GM19455 (cell line): ENCODE measurements around the gene CNTNAP2.

Experiments
- ATAC-seq: cut with Tn5 transposase; IDR thresholded peaks from one replicate; pipeline ENCODE4 v1.9.1; 2021; ENCODE audit not compliant: unreplicated experiment

Gene CNTNAP2

DNA sequence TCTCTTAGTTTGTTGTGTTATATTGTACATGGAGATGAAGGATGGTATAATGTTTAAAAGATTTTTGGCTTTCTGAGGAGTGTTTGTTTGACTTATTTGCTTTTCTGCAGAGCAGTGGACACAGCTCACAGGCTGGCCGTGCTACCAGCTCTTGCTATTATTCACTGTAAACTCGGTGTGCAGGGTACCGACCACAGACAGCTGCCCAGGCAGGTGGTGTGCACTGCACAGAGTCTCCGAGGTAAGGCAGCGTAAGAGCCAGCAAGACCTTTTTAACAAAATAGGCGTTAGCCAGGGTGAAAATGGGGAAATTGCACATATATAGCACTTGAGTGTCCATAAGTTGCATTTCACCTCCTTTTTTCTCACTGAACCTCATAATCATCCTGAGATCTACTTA is 438.0 kb downstream of the CNTNAP2 start:
- no peak for ATAC-seq

DNA sequence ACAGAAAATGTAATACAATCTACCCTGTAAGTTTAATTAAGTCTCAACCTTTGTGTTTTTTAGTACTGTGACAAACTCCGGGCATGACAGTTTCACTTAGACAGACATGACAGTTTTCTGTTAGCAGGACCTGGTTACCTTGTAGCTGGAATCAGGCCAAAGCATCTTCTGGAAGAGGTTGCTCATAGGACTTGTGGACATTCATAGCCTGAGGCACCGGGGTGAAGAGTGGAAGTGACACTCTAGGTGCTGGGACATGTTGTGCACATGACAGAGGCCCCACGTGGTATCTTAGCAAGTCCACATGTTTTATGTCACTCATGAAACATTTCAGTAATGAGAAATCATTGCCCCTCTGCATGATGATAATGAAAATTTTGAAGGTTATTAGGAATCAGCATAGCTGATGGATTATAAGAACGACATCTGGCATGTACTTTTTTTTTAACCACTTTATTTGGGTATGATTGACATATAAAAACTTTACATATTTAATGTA is 441.4 kb downstream of the CNTNAP2 start:
- no peak for ATAC-seq

DNA sequence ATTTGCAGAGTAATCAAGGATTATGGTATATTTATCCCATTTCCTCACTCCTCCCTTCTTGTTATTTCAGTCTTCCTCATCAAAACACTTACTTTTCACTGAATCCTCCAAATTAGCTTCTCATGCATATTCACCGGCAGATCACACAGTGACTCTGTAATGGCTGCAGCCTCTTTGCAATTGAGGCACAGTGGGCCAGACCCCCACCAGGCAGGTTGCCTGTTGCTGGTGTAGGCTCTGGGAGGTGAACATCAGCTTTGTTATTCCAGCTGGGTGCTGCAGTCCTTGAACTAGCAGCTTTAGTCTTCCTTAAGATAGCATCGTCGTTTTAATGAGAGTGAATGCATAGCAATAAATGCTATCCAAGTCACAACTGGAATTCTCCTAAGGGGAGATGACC is 449.3 kb downstream of the CNTNAP2 start:
- ATAC-seq, result no peak

DNA sequence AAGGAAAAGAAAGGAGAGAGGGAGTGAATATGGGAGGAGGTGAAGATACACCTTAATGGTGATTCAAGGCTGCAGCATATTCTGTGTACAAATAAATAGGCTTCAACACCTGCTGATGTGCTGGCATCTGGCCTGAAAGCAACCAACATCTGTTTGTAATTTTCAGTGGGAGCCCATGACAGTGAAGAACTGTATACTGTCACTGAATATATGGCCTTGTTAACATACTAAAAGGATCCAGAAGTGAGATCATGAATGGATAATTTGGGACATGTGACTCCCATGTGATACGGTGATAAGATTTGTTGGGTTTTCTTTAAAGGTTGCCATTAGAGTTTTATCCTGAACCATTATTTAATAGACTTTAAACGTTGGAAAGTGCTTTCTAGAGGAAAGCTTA is 459.3 kb downstream of the CNTNAP2 start:
- ATAC-seq, result no peak

DNA sequence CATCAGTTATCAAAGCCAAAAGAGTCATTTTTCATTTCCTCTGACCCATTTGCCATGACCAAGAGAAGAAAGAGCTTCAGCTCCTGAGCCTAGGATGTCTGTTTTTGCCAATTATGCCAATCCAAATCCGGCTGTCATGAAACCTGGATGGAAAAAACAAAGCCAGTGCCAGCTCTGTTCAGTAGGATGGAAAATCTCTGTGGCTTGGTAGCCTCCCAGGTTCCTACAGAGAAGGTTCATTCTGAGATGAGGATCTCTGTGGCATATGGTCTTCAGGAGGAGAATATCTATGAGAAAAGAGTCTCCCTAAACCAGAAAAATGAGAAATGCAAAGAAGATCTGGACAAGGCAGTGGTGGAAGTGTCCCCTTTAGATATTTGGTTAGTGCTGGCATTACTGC is 475.4 kb downstream of the CNTNAP2 start:
- ATAC-seq, result no peak

DNA sequence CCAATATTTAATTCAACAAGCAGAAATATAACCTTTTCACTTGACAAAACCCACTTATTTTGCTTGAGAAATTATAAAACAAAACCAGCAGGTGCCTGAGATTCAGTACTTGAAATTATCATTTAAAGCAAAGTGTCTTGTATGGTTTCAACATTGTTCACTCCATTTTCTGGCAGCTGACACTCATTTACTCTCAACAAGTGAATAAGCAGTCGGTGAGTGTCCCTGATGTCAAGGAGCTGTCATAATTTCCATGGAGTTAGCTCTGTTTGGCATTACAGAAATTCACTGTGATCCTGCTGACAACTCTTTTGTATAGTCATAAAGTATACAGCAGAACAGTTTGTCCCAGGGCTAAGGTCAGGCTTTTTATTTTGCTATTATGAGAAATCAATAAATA is 490.0 kb downstream of the CNTNAP2 start:
- ATAC-seq, result no peak

DNA sequence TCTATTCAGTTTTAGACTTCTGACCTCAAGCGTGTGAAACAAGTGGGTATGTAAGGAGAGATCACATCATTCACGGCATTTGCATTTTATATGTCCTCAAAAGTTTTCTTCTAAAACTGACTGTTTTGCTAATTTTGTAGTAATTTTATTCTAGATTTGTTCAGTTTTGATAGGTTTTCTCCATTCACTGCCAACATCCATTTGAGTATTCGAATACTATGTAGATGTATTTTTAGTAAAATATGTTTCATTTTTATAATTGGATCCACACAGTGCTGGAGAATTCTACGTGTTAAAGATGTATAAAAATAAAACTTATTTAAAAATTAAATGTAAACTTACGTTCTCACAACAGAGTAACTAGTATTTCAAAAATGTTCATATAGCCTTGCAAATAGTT is 503.0 kb downstream of the CNTNAP2 start:
- no peak for ATAC-seq

DNA sequence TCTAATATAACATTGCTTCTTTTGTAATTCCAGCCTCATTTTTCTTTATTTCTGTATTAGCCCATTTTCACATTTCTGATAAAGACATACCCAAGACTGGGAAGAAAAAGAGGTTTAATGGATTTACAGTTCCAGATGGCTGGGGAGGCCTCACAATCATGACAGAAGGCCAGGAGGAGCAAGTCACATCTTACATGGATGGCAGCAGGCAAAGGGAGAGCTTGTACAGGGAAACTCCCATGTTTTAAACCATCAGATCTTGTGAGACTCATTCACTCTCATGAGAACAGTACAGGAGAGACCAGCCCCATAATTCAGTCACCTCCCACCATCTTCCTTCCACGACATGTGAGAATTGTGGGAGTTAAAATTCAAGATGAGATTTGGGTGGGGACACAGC is 510.3 kb downstream of the CNTNAP2 start:
- no peak for ATAC-seq

DNA sequence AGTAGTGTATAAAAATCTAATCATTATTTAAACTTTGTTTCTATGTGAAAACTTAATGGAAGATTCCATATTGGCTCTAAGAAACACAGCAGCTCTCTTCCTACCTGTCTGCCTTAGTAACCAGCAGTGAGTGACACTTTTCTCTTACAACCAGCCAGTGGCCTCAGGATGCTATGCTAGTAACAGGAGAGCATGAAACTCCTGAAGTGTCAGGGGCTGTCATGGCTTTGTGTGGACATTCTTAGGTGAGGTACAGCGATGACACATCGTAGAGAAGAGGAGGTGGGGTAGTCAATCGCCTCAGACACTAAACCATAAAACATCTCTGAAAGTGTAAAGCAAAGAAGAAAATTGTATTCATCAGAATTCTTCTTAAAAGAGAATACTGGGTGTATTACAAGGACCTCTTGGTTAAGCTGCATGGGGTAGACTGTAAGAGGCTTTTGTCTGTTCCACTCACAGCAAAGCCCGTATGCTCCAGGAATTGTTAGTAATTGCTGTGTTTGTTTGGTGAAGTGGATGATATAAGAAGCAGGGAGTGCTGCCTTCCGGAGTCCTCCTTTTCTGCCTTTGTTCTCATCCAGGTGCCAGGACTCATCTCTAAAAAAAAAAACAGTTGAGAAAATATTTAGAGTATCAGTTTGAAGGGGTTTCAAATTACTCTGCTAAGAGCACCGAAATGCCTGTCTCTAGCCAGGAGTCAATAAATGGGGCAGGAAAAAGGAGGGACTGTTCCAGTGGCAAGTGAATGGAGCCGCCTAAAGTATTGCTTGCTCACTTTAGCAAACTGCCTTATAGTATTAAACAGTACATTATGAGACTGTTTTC is 518.8 kb downstream of the CNTNAP2 start:
- ATAC-seq, result no peak

DNA sequence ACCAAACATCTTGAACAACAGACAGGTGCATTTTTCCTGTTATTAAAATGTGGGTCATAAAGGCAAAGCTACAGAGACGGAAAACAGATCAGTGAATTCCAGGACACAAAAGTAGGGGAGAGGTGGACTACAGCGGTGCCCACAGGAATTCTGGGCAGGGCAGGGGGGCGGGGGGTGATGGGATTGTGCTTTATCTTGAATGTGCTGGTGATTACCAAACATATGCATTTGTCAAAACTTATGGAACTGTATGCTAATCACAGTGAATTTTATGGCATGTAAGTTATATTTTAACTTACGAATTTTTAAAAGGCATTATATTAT is 519.4 kb downstream of the CNTNAP2 start:
- ATAC-seq, result no peak

DNA sequence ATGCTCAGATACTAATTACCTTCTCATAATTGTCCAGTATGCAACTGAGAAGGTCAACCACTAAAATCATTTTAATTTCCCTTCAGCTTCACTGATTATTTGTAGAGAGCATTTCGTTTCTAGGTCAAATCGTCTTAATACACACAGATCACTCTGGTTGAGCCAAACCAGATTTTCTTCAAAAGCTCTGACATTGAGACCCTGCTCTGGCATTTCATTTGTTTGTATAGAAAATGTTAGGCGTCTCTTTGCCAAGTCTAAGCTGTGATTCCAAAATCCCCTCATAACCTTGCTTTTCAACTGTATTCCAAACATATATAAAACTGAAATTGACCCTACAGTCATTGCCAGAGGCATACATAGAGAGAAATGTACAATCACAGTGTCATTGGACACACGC is 520.0 kb downstream of the CNTNAP2 start:
- no peak for ATAC-seq

DNA sequence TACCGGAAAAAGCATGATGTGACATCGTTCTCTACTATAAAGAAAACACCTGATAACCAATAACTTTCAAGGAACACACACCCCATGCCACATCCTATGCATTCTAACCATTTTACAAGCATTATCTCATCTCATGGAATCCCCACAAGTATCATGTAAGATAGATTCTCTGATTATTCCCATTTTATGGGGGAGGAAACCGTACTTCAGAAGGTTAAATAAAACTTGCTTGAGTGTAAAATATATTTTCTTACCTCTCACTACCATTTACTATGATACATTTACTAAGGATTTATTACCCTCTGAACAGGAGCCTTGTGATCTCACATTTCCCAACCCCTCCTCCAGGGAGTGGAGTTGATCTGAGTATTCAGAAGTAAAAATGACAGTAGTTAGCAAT is 522.7 kb downstream of the CNTNAP2 start:
- no peak for ATAC-seq

DNA sequence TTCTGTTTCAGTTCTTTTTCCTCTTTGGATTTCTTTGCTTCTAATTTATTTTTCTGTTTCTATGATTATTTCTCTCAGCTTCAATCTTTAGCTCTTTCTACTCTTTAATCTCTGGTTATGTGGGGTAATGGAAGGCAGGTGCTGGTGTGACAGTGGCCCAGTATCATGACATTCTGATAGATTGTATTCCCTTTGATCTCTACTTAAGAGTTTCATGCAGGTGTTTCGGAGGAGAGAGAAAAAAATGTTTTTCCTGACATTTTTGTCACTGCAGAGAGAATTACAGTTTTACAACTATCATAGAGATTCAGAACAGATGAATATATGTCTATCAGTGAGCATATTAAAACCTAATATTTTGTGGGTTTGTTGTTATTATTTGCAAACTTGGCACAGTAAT is 524.9 kb downstream of the CNTNAP2 start:
- no peak for ATAC-seq

DNA sequence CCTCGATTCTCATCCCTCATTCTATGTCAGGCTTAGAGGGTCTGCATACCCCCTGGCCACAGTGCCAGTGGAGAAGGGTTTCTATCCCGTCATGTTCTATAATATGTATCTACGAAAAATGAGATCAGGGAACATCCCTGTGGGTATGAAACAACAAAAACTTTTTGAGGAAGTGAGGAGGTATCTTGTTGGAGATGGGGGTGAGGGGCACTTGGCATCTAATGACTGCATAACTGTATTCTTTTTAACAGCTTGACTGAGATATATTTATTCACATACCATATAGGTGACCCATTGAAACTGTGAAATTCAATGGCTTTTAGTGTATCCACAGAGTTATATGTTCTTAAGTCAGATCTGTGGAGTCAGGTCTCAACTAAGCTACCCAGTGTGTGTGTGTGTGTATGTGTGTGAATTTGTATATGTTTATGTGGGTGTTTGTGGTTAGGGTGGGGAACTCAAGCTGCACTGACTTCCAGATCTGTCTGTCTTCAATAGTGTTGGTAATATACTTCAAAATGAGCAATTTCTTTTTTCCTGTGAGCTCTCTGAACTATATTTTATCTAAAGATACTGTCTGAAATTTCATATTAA is 528.9 kb downstream of the CNTNAP2 start:
- ATAC-seq, result no peak

DNA sequence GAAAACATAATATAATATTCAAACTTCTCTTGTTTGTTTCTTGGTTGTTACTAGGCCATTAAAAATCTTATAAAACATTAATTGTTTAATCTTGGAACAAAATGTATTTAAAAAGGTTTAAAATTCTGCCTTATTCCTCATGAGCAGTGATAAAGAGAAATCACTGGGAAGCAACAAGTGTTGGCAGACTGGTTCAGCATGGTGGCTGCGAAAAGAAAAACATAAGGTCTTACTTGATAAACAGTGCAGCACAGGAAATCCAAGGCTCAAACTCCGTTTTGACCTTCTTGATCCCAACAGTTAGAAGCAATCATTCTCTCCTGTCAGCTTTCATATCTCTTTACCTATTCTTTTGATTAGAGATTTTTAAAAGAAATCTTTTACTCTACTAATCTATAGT is 530.8 kb downstream of the CNTNAP2 start:
- ATAC-seq, result no peak

DNA sequence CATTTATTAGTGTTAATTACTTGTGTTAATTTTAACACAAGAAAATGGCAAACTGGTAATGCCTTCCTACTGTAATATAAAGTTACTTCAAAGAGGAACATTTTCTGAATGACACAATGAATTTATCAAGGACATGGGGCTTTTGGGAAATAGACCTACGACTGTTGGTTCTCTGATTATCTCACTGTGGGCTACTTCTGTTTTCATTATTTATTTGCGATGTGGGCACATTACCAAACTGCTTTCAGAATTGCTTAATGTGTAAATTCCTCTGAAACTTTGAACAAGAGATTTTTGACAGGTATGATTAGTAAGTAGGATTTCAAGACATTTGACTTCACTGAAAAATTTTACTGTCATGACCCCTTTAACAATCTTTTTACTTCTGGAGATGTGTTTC is 535.6 kb downstream of the CNTNAP2 start:
- no peak for ATAC-seq

DNA sequence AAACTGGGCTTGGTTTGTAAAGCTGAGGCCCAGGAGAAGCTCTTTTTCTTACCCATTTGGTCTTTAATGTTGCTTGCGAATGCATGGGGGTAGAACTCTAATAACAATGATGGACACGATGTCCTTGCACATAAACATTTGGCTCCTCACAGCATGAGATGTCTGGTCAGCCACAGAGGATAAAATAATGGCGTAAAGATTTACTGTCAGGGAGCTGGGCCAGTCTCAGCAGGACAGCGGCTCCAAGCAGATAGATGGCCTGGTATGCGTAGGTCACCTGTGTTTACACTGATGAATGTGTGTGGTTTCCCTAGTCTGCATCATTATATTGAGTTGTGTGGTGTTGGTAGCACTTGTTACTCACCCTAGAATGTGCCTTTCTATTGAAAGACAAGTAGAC is 537.4 kb downstream of the CNTNAP2 start:
- no peak for ATAC-seq

DNA sequence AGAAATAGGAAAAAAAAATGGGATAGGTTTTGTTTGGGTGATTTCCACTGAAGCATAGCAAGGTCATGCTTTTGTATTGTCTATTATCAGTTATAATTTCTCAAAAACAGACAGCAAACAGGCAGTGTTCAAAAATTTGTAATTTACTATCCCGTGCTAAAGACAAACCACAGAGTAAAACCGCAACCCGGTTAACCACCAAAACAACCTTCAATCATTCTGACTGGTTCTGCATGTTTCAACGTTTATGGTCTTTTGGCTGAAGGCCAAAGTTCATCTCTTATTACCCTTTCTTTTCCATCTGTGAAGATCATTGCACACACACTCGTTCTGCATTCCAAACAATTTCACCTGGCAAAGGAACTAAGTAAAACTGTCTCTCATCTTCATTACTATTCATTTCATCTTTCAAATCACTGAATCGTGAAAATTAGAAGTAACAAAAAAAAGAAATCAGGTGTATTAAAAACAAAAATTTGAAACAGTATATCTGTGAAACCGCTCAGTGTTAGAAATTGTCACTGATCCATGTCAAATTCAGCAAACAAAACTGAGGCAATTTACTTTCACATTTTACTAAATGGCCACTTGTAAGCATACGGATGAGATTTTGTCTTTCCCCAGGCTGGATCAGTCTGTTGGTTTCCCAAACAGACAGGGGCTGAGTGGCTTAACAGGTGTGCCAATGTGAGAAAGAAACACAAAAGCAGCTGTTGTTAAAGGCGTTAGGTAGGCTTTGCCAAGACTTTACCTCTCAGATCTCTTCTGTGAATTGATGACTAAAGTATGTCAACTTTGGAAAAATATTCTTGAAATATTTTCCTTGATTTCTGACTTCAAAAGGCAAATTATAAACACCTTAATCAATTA is 539.6 kb downstream of the CNTNAP2 start:
- no peak for ATAC-seq

DNA sequence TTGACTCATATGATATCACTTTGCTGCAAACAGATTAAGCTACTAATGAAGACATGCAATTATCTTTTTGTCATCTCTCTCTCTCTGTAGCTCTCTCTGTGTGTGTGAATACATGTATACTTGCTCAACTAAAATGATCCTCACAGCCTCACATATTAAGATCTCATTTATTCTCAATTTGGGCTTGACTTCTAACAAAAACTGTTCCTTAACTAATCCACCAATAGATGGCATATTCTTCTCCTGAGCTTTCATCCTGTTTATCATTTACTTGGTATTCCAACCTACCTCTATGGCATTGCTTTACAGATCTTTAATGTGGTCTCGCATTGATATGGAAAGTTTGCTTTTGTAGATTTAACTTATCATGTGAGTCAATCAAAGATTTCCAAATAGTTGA is 540.4 kb downstream of the CNTNAP2 start:
- no peak for ATAC-seq

DNA sequence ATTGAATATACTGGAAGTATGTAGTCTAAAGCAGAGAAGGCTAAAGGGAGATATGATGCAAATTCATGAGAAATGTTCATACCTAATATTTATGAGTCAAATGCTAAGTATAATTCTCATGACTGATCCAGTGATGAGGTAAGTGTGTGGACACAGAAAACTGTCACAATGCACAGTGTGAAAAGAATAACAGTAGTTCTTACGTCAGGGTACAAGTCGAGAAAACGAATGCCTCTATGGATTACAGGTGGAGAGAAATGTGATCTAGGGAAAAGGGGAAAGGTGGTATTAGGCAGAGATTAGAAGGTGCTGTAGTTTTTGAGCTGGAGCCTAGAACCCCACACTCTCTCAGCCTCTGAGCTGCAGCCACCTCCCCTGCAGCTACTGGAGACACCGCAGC is 542.0 kb downstream of the CNTNAP2 start:
- no peak for ATAC-seq

DNA sequence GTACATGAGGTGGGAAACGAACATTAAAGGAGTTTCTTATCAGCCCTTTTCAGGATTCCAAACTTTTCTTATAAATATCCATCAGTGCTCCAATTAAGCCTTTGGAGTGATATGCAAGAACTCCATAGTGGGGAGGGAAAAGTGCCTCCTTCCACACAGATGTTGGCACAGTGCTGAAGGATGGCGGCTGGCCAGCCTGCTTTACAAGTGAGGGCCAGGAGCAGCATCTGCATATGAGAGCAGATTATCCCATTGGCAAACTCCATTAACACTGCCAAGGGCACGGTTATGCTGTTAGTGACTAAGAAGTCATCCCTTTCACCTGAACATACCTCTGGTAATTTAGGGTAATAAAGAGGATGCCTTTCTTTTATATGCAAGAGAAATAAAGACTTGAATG is 543.1 kb downstream of the CNTNAP2 start:
- no peak for ATAC-seq

DNA sequence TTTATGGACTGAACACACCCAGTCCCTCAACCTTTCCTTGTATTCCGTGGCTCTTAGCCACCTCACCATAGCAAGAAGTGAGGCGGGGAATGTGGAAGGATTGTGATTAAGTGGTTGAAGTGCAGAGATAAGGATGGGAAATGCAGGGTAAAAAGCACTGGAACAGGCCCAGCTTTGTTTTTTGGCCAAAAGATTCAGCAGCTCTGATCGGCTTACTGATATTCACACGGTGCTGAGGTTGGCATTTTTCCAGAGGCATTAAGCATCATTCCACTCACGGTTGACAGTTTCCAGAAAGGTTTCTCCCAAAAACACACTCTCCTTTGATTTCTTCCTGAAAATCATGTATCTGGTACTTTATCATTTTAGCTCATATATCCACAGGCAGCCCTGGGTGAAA is 544.2 kb downstream of the CNTNAP2 start:
- no peak for ATAC-seq
